HG02973 (cell line): ENCODE data around the gene COL5A1.

Experiments
- ATAC-seq: cut with Tn5 transposase; IDR thresholded peaks from one replicate; pipeline ENCODE4 v1.9.1; 2021; ENCODE audit warnings: moderate library complexity; ENCODE audit not compliant: unreplicated experiment

The COL5A1 gene

GRCh38 chr9:134625361-134626068 lies 16.1 kb upstream of the COL5A1 start:
- no peak for ATAC-seq

- no peak for ATAC-seq
Observed at GRCh38 chr9:134626069-134626423, 15.6 kb upstream of the COL5A1 start.

GRCh38 chr9:134626571-134627416 lies 14.8 kb upstream of the COL5A1 start:
- no peak for ATAC-seq

- no peak for ATAC-seq
Observed at GRCh38 chr9:134627417-134628353, 13.9 kb upstream of the COL5A1 start.

GRCh38 chr9:134628354-134628736 lies 13.3 kb upstream of the COL5A1 start:
- ATAC-seq, result no peak

- ATAC-seq, result no peak
Observed at GRCh38 chr9:134629061-134629585, 12.5 kb upstream of the COL5A1 start.

GRCh38 chr9:134629586-134630392 lies 11.8 kb upstream of the COL5A1 start:
- no peak for ATAC-seq

- ATAC-seq, result no peak
Observed at GRCh38 chr9:134630393-134630790, 11.2 kb upstream of the COL5A1 start.

GRCh38 chr9:134630861-134631260 lies 10.7 kb upstream of the COL5A1 start:
- no peak for ATAC-seq

GRCh38 chr9:134631881-134632280 lies 9.7 kb upstream of the COL5A1 start:
- no peak for ATAC-seq

GRCh38 chr9:134632329-134632728 lies 9.3 kb upstream of the COL5A1 start:
- ATAC-seq, result no peak

GRCh38 chr9:134633362-134634142 lies 8.1 kb upstream of the COL5A1 start:
- ATAC-seq, result no peak

GRCh38 chr9:134634176-134634575 lies 7.4 kb upstream of the COL5A1 start:
- no peak for ATAC-seq

GRCh38 chr9:134634667-134635230 lies 6.9 kb upstream of the COL5A1 start:
- no peak for ATAC-seq

GRCh38 chr9:134635351-134636148 lies 6.1 kb upstream of the COL5A1 start:
- ATAC-seq, result no peak

GRCh38 chr9:134636149-134636507 lies 5.5 kb upstream of the COL5A1 start:
- no peak for ATAC-seq

GRCh38 chr9:134637241-134637640 lies 4.4 kb upstream of the COL5A1 start:
- ATAC-seq, result no peak

GRCh38 chr9:134637696-134638501 lies 3.7 kb upstream of the COL5A1 start:
- no peak for ATAC-seq
